Loucy (cell line): ENCODE measurements around the gene PBX4.

Experiments used
- CTCF ChIP-seq: fragments of 200-600 bp; sonication (generic); conservative IDR thresholded peaks from 2 replicates; pipeline ENCODE4 v1.5.1; 2014; ENCODE audit warnings: mild to moderate bottlenecking, antibody characterized with exemption, low read length
- EZH2phosphoT487 ChIP-seq: fragments of 200-600 bp; IDR thresholded peaks from 2 replicates; pipeline ENCODE4 v1.6.1; 2018; ENCODE audit warnings: antibody characterized with exemption, mild to moderate bottlenecking, moderate library complexity, borderline replicate concordance

- TF ChIP-seq CTCF = no peak
- no peak for TF ChIP-seq EZH2phosphoT487
Observed at GRCh38 chr19:19527674-19528625, 90.5 kb downstream of the PBX4 start.
